ENCODE data around the gene TMEM196.
"Not testable (repeated sequence)": the region's sequence is repeated elsewhere in the genome, so short reads cannot be mapped to it uniquely, and the experiment has no call there.

The TMEM196 gene

DNA sequence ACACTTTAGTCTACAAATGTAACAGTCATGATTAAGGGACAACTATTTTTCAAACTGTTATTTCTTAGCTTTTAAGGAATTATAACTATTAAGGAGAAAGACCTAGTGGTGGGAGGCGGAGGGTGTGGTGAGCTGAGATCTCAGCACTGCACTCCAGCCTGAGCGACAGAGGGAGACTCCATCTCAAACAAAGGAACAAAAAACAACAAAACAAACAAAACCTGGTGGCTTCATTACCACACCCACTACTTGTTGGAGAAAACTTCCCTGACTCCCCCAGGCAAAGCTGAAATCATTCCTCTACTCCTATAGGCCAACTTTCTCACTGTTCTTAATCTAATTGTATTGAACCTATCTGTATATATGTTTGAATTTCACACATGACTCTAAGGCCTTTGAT is 67.8 kb downstream of the TMEM196 start:
- DNase-seq: no peak

DNA sequence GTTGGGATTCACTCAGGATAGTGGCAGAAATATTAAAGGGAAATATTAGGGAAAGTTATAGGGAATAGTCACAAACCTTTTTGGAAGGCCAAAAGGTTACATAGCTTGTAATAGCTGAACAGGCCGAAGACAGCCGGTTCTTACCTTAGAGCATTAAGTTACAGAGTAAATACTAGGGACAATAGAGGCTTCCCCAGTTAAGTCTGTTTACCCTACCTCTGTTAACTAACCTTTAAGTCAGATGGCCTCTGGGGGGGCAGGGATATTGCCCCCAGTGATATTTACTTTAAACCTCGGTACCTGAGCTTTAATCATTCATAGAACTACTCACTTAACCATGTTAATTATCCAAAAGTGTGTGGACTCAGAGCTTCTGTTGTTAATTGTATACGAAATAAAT is 71.9 kb downstream of the TMEM196 start:
- DNase-seq: no peak

DNA sequence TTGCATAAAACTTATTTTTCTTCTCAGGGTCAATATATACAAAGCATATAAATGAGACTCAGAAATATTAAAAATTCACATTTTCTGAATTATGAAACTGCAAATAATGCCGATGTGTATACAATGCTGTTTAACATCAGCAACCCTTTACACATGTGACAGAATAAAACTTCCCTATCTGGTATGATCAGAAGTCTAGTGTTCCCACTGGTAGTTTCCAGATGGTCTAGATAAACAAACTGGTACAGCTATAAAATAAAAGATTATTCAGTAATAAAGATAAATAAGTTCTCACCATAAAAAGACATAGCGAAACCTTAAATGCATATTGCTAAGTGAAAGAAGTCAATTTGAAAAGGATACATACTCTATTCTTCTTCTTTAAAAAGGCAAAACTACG is 72.5 kb downstream of the TMEM196 start:
- no peak for DNase-seq

DNA sequence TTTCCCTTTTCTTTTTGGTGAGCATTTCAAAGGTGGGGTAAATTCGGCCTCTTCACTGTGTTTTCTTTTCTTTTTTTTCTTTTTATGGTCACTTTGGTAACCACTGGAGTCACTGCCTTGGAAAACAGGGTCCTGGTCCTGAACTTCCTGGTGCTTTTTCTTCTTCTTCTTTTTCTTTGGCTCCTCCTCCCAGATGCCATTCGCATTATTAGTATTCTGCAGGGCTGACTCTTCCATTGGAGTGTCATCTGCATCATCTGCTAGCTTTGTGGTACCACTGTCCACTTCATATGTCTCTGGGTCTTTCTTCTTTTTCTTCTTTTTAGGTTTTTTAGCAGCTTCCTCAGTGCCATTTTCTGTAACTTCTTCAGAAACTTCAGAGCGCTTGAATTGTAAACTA is 75.1 kb downstream of the TMEM196 start:
- no peak for DNase-seq

DNA sequence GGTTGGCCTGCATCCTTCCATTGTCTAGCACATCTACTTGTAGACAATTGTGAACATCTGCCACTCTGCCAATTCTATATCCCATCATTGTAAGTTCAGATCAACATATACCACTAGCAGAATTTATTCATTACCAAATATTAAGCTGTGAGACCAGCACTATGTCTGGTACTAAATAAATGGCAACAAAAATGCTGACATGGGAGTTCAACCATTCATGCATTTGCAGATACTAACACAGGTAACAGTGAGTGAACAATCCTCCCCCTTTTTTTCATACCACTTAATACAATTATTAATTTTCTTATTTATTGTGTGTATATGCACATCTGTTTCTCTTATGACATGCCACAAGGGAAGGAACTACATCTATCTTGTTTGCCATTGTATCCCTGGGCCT is 76.5 kb downstream of the TMEM196 start:
- no peak for DNase-seq

DNA sequence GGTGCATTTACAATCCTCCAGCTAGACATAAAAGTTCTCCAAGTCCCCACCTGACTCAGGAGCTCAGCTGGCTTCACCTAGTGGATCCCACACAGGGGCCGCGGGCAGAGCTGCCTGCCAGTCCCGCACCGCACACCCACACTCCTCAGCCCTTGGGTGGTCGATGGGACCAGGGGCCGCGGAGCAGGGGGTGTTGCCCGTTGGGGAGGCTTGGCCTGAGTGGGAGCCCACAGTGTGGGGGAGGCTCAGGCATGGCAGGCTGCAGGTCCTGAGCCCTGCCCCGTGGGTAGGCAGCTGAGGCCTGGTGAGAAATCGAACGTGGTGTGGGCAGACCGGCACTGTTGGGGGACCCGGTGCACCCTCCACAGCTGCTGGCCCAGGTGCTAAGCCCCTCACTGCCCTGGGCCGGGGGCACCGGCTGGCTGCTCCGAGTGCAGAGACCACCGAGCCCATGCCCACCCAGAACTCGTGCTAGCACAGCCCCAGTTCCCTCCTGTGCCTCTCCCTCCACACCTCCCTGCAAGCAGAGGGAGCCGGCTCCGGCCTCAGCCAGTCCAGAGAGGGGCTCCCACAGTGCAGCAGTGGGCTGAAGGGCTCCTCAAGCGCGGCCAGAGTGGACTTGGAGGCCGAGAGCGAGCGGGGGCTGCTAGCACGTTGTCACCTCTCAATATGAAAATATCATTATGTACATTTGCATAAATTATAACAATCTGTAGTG is 81.1 kb downstream of the TMEM196 start:
- no peak for DNase-seq

DNA sequence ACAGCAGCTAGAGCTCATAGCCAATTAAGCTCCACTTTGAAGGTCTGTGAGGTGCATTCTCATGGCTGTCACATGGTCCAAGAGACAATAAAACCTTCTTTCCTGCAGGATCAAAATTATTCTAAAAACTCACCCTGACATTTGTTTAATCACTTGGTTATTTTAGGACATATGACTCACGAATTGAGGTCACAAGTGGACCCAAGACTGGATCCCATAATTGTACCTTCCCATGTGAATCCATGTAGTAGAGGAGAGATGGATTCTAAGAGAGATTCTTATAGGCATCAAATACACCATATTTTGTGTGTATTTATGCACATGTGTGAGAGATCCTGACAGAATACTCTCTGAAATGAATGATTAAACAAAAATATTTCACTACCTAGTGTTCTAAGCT is 82.7 kb downstream of the TMEM196 start:
- DNase-seq: no peak

DNA sequence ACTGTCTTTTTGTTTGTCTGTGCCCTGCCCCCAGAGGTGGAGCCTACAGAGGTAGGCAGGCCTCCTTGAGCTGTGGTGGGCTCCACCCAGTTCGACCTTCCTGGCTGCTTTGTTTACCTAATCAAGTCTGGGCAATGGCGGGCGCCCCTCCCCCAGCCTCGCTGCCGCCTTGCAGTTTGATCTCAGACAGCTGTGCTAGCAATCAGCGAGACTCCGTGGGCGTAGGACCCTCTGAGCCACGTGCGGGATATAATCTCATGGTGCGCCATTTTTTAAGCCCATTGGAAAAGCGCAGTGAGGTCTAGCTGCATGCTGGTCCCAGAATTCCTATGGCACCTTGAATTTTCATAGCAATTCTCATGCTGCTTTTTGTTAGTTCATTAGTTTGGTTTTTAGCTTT is 84.3 kb downstream of the TMEM196 start:
- DNase-seq: not testable (repeated sequence)

DNA sequence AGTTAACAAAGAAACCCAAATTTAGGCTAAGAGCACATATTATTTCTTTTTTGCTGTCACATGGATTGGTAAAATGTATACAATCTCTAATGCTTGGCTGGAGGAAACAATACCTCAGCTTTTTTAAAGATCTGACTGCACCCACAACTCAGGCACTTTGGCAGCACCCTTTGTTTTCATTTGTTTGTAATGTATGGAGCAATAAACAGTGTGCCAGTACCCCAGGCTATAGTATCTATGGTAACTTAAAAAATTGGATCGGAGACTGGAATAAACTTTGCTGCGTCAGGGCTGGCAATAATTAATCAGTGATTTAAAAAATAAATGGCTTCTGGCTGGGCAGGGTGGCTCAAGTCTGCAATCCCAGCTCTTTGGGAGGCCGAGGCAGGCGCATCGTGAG is 91.8 kb downstream of the TMEM196 start:
- DNase-seq: no peak

DNA sequence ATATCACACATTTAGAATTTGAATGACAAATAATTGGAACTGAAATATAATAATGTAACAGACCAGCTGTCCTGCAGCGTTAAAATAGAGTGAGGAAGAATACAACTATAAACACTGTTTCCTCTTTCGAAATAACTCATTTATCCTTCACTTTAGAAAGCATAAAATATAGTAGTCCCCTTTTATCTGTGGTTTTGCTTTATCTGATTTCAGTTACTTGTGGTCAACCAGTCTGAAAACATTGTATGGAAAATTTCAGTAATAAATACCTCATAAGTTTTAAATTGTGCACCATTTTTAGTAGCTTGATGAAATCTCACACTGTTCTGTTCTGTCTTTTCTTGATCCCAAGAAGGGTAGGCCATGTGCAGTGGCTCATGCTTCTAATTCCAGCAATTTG is 96.2 kb downstream of the TMEM196 start:
- DNase-seq: no peak

DNA sequence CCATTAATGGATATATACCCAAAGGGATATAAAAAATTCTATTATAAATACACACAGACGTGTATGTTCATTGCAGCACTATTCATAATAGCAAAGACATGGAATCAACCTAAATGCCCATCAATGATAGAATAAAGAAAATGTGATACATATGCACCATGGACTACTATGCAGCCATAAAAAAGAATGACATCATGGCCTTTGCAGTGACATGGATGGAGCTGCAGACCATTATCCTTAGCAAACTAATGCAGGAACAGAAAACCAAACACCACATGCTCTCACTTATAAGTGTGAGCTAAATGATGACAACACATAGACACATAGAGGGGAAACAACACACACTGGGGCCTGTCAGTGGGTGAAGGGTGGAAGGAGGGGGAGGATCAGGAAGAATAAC is 97.6 kb downstream of the TMEM196 start:
- no peak for DNase-seq

DNA sequence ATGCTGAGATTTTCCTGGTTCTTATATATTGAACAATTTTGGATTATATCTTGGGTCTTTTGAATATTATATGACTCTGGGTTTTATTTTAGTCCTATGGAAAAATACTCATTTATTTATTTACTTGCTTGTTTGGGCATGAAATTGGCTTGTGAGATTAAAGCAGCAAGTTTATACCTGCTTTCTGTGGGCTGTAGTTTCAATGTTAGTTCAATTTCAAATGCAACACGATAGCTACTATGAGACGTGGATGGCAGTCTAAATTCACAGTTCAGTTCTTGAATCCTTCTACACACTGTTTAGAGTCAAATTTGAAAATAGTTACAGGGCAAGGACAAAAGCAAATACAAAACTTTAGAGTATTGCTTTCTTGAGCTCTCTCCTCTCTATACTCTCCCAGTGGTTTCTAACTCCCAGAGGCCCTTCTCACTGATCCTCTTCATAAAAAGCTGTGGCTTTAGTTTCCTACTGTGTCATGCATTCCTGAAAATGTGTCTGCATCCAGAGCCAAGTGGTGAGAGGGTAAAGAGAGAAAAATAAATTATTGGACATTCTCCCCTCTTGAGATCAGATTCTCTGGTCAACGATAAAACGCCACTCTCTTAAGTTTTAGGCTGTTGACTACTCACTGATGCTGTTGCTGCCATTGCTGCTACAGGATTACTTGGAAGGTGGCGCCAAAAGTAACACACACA is 99.0 kb downstream of the TMEM196 start:
- DNase-seq: no peak

DNA sequence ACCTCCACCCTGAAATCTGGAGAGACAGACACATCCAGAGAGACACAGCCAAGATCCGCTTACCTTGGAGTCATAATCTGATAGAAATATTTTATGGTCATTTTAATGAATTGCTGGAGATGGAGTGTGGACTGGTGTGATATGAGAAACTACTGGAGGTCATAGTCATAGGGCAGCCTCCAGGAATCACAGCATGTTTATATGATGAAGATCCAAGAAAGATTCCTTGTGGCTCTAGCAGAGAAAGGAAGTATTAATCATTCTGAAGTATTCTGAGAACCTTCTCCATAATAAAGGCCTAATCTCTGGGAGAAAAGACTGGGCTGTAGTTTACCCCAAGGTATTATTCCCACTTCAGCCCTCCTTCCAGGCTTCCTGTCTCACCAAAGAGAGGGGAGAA is 102.6 kb downstream of the TMEM196 start:
- DNase-seq: no peak
